ENCODE measurements around the gene NUCB1.

NUCB1 gene

GRCh38 chr19:48964205-48965039, 64.3 kb downstream of the NUCB1 start:
- DNase-seq = no peak

GRCh38 chr19:48965040-48965805, 65.1 kb downstream of the NUCB1 start, which contains the start of gene FTL:
TSS of gene FTL (plus strand) at chr19:48965309. CDS start at chr19:48965508, 199 bp downstream.
- peak; percentile 98 for DNase-seq

GRCh38 chr19:48965806-48966540, 65.9 kb downstream of the NUCB1 start:
- peak; percentile 92 for DNase-seq

- no peak for DNase-seq
Measured at GRCh38 chr19:48966541-48967345, 66.6 kb downstream of the NUCB1 start.

GRCh38 chr19:48967346-48968178, 67.5 kb downstream of the NUCB1 start:
- no peak for DNase-seq

- no peak for DNase-seq
Measured at GRCh38 chr19:48968179-48968661, 68.1 kb downstream of the NUCB1 start.

GRCh38 chr19:48968813-48969218, 68.7 kb downstream of the NUCB1 start:
- no peak for DNase-seq

GRCh38 chr19:48969276-48970138, 69.4 kb downstream of the NUCB1 start:
- DNase-seq = no peak

- DNase-seq = no peak
Measured at GRCh38 chr19:48970139-48970766, 70.1 kb downstream of the NUCB1 start.

GRCh38 chr19:48970923-48971395, 70.8 kb downstream of the NUCB1 start:
- peak; percentile 85 for DNase-seq

Data from right forelimb (tissue), 1 donor.